NCI-H2107 treated with DMSO at 0.1 percent for 48 hours (cell line): ENCODE measurements around the gene TBL1X.
"Not testable (repeated sequence)": the region's sequence is repeated elsewhere in the genome, so short reads cannot be mapped to it uniquely, and the experiment has no call there.

Experiments
- DNase-seq: peaks from one replicate; lab custom pipeline; 2025; ENCODE audit not compliant: unreplicated experiment; lab: John Stamatoyannopoulos, UW

Gene TBL1X

GRCh38 chrX:9458516-9459078 is 6.3 kb upstream of the TBL1X start:
- no peak for DNase-seq

DNA sequence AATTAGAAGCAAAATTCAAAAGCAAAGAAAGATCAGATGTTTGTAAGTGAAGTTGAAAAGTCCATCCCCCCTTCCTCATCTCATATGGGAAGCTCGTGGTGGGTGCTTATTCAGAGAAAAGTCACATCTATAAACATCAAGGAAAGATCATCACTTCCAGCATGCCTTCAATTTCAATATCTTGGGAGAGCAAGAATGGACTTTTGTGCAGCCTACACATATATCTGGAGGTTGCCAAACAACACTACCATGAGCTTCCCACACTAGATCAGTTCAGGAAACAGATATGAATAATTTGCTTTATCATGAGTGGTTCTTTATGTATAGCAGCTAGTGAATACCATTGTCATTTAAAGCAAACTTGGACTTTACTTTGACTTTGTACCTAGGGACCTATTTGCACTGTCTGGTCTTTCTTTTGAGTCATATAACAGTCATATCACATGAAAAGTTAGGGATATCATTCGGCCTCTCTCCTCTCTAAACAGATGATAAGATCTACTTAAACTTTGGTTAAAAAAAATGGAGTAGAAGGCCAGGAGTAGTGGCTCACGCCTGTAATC is 5.6 kb upstream of the TBL1X start:
- no peak for DNase-seq

DNA sequence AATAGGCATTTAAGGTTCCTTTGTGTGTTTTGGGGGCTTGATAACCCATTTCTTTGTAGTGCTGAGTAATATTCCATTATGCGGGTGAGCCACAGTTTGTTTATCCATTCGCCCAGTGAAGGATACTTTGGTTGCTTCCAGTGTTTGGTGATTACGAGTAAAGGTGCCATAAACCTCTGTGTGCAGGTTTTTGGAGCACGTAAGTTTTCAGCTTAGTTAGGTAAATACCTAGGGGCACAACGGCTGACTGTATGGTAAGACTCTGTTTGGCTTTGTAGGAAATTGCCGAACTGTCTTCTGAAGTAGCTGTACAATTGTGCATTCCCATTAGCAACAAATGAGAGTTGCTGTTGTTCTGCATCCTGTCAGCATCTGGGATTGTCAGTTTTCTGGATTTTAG is 3.8 kb upstream of the TBL1X start:
- DNase-seq: no peak

GRCh38 chrX:9462456-9462855 is 2.4 kb upstream of the TBL1X start:
- DNase-seq: no peak

- DNase-seq: no peak
Observed at GRCh38 chrX:9465380-9466123, 694 bp downstream of the TBL1X start.

- no peak for DNase-seq
Observed at GRCh38 chrX:9466124-9466495, 1.3 kb downstream of the TBL1X start.

DNA sequence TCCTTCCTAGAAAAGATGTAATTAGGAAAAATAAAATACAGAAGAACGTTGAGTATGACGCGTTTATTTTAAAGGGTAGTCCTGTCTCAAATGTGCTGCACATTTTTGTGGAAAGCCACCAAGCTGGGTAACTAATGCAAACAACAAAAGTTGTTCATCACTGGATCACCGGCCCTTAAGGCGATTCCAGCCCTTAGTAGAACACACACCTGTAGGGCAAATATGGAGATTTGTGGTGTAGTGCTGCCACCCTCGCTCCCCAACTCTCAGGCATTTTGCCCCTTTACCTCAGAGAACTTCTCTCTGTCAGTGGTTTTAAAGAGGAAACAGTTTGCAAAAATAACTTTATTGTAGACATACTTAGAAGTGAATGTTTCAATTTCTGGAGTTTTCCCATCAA is 1.9 kb downstream of the TBL1X start:
- DNase-seq: no peak

DNA sequence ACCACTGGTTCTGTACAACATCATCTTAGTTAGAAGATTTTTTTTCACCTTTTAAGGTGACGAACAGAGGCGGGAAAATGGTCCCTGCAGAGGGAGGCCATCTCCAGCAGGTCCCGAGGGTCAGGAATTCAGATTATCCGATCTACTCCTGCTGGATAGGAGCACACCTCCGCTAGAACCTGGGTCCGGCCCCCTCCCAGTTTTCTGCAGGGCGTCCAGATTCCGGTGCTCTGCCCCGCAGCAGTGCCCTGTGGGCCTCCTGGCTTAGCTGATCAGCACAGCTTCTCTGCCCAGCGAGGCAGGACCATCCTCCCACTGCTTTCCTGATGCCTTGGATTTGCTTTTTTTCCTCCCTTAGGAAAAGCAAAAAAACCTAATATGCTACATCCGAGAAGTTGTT is 2.3 kb downstream of the TBL1X start:
- no peak for DNase-seq

DNA sequence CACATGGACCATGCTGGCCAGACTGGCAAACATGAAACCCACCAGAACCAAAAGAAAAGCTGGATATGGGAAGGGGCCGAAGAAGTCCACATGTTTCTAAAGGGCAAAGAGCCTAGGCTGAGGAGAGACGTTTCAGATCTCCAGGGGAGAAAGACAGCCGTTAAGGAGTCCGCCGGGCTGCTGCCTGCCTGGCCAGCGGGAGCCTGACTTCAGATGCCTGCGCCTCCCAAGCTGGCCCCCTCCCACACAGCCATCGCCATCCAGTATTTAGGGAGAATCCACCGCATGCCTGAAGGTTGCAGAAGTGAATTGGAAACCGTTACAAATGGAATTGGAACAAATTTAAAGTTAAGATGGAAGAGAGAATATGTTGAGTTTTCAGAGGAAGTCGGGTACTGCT is 2.9 kb downstream of the TBL1X start:
- no peak for DNase-seq

DNA sequence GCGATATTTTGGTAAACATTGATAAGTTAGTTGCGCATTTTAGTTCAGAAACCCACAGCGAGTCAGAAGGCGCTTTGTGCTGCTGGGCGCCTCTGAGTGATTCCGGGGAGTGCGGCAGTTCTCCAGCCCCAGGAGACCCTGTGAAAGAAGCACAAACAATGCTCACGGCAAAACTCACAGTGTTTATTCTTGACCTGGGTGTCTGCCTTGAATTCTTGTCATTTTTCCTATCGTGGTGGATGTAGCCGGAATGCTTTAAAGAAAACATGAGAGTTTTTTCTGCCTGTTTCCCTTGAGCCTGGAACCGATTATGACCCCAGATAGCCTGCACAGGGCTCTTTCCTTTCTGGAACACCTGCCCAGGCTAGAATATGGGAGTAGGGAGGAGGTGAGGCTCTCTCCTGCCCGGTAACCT is 6.7 kb downstream of the TBL1X start:
- no peak for DNase-seq

DNA sequence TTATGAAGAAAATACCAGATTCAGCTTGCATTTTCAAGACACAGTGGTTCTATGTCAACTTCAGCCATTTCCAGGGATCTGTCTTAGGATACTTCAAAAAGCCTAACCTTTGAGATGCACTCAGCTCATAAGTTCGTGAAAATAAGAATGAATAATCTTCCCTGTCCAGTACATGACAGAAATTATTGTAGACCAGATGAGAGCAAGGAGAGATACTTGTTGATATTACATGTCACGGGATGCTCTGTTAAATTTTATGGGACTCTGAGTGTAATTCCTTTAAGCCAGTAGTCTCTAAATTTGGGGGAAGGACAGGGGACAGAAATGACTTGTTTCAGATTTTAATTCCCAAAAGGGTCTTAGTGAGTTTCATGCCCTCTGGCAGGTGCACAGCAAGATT is 8.8 kb downstream of the TBL1X start:
- DNase-seq: no peak

DNA sequence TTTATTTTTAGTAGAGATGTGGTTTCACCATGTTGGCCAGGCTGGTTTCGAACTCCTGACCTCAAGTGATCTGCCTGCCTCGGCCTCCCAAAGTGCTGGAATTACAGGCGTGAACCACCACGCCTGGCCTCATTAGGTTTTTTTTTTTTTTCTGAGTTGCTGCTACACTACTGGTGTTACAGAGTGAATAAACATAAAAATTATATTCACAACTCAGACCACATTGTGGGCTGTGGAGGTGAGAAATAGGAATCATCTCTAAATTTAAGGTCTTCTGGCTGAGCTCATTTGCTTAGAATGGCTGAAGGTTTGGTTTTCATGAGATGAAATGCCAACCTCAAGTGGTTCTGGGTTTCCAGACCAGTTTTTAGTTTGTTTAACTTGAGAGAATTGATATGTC is 10.6 kb downstream of the TBL1X start:
- DNase-seq: not testable (repeated sequence)

DNA sequence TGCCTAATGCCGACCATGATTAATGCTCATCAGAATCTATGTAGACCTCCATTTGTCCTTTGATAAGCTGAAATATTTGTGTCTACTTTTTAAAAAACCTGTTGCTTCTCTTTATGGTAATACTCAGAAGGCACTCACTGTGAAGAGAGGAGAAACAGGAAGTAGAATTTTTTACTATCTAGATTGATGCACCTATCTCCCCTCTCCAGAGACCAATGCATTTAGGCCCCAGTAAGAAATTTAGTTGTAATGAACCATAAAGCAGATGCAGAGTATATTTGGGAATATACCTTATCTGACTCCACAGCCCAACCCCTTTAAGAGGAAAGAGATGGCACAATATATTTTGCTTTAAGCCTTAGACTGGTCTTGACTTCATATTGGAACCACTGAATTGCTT is 11.1 kb downstream of the TBL1X start:
- DNase-seq: no peak

DNA sequence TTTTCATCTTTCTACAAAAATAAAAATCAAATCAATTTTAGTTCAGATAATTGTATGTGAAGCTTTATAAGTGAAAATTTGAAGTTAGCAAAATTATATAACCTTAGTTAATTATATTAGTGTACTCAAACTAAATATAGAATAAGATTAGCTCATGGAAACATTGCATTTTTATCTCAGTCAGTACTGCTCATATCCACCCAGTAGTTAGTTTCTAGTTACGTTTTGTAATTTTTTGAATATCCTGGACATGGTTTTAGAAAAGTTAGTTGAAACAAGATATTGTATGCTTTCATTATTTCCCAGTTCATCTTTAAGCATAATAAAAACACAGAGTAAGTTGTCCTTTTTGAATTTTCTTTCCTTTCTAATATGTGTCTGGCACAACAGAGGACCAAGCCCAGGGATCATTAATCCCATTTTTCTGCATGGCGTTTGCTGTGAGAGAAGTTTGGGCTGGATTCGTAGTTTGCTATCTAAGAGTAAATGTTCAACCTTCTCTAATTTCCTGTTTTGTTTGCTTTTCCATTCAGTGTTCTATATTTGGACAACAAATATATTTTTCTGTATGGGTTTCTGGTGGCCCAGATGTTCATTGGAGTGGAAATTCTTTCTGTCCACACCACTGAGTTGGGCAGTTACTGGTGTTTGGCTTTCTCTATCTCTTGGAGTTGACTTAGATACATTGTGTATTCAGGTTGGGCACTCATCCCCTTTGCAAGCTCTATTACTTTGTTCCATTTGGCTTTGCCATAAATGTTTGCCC is 12.1 kb downstream of the TBL1X start:
- DNase-seq: no peak

DNA sequence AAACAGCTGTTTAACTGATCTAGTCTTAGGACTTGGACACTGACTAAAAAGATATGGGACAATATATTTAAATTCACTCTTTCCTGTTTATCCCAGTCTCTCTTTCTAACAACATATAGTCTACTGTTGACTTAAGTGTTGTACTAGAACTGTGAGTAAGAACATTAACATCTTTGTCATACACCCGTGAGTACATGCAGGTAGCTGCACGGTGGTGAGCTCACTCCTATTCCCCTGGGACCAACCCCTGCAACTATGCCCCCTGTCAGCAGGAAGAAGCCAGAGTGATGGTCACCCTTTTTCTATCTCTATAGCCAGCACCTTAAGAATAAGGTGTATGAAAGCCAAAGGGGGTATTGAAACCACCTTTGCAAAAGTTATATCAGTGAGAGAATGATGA is 17.6 kb downstream of the TBL1X start:
- DNase-seq: no peak

- DNase-seq: no peak
Observed at GRCh38 chrX:9482837-9483236, 18.0 kb downstream of the TBL1X start.

GRCh38 chrX:9483376-9483775 is 18.5 kb downstream of the TBL1X start:
- DNase-seq: no peak

GRCh38 chrX:9486786-9487387 is 22.0 kb downstream of the TBL1X start:
- DNase-seq: no peak

DNA sequence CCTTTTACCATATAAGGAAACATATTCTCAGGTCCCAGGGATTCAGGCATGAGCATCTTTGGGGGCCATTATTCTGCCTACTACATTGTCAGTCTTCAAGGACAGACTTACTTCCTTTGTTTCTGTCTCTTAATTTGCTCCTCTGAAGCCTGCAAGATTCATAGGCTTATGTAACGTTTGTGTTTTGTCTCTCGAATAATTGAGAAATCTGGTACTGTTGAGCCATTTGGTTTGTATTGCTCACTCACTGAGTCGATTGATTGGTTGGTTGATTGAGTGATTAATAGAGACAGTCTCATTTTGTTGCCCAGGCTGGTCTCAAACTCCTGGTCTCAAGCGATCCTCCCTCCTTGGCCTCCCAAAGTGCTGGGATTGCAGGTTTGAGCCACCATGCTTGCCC is 23.7 kb downstream of the TBL1X start:
- no peak for DNase-seq

DNA sequence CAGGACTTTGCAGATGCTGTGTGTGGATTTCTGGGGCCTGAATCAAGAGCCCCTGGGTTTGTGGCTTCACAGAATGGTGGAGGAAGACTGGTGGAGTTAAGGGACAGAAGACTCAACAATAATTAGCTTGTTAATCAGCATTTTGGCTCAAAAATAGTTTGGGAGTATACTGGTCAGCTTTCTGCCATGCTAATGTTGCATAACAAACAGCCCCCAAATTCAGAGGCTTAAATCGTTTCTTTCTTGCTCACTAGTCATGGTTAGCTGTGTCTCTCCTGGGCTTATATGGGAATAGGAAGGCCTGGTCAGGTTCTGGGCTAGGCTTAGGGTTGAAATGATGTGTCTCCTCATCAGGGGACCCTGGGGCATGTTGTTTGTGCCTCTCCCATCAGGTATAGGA is 24.4 kb downstream of the TBL1X start:
- no peak for DNase-seq

GRCh38 chrX:9492901-9493300 is 28.0 kb downstream of the TBL1X start:
- no peak for DNase-seq

DNA sequence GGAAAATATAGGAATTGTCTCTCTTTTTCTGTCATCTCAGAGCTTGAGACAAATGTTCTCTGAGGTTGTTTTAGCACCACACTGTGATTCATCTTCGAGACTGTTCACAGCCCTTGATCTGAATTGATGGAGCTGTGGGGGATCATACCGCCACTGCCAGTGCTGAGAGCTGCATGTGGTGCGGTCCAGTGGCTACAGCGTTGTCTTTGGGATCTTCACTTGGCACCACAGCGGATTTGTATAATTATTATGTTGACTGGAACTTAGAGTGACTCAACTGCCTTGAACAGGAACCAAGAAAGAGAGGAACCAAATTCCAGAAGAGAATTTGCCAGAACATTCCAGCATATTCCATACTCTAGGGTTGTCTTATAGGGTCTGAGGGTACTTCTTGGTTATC is 29.1 kb downstream of the TBL1X start:
- no peak for DNase-seq
